ENCODE results near the gene TSPYL6. TPM values are rescaled to one million over a fixed set of nuclear protein-coding genes. Genes with fewer than 3 reads are reported as not detected.

The TSPYL6 gene
- total RNA-seq, 1 experiment from 2014 or later = not detected

DNA sequence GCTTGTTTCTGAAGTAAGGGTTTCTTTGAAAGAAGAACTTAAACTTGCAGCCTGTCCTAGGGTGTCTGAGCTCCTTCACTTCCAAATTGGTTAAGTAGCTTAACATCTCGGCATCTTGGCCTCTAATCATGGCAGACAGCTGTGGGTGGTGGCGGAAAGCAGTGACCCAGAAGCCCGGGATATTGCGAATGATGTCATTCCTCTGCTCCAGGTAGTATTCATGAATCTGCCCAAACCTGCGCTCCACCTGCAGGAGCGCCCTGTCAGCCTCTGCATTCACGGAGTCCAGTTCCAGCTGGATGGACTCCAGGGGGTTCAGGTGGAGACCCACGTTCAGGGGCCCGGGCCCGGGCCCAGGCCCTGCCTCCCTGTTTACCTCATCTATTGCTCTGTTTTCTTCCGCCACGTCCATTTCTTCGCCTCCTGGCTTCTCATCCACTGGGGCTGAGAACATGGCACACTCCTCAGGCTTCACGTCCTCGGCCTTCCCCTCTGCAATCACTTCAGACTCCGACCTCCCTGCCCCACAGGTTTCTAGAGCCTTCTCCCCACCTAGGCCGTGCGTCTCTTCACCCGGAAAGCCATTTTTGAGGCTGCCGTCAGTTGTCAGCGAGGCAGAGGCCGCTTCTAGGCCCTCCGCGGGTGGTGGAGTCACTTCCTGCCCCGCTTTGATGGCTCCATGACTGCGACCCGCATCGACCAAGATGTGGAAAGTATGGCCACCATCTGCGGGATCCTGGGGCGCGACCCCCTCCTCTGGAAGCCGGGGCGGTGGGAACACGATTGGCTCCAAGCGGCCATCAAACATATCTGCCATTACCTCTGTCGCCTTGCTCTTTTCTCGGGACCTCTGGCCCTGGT lies 569 bp downstream of the TSPYL6 start:
- no peak for TF ChIP-seq GTF2I (CRISPR knock-in tag; conservative IDR thresholded peaks at IDR 0.05)
- no peak for TF ChIP-seq RELA (CRISPR knock-in tag; IDR thresholded peaks at IDR 0.05; ENCODE audit: borderline replicate concordance)
- no peak for TF ChIP-seq SMAD4 (CRISPR knock-in tag; IDR thresholded peaks at IDR 0.05)
- no peak for TF ChIP-seq ZNF423 (CRISPR knock-in tag; IDR thresholded peaks at IDR 0.05)
- TF ChIP-seq NR3C1 (CRISPR knock-in tag; conservative IDR thresholded peaks at IDR 0.05; ENCODE audit: low read depth) = no peak
- TF ChIP-seq, protein P1, sequence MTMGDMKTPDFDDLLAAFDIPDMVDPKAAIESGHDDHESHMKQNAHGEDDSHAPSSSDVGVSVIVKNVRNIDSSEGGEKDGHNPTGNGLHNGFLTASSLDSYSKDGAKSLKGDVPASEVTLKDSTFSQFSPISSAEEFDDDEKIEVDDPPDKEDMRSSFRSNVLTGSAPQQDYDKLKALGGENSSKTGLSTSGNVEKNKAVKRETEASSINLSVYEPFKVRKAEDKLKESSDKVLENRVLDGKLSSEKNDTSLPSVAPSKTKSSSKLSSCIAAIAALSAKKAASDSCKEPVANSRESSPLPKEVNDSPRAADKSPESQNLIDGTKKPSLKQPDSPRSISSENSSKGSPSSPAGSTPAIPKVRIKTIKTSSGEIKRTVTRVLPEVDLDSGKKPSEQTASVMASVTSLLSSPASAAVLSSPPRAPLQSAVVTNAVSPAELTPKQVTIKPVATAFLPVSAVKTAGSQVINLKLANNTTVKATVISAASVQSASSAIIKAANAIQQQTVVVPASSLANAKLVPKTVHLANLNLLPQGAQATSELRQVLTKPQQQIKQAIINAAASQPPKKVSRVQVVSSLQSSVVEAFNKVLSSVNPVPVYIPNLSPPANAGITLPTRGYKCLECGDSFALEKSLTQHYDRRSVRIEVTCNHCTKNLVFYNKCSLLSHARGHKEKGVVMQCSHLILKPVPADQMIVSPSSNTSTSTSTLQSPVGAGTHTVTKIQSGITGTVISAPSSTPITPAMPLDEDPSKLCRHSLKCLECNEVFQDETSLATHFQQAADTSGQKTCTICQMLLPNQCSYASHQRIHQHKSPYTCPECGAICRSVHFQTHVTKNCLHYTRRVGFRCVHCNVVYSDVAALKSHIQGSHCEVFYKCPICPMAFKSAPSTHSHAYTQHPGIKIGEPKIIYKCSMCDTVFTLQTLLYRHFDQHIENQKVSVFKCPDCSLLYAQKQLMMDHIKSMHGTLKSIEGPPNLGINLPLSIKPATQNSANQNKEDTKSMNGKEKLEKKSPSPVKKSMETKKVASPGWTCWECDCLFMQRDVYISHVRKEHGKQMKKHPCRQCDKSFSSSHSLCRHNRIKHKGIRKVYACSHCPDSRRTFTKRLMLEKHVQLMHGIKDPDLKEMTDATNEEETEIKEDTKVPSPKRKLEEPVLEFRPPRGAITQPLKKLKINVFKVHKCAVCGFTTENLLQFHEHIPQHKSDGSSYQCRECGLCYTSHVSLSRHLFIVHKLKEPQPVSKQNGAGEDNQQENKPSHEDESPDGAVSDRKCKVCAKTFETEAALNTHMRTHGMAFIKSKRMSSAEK (CRISPR knock-in tag; IDR thresholded peaks at IDR 0.05; ENCODE audit: borderline replicate concordance) = no peak
- TF ChIP-seq, protein P2, sequence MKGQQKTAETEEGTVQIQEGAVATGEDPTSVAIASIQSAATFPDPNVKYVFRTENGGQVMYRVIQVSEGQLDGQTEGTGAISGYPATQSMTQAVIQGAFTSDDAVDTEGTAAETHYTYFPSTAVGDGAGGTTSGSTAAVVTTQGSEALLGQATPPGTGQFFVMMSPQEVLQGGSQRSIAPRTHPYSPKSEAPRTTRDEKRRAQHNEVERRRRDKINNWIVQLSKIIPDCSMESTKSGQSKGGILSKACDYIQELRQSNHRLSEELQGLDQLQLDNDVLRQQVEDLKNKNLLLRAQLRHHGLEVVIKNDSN (CRISPR knock-in tag; IDR thresholded peaks at IDR 0.05) = no peak
- TF ChIP-seq ATF6 (CRISPR knock-in tag; IDR thresholded peaks at IDR 0.05) = no peak
- TF ChIP-seq PREB (CRISPR knock-in tag; IDR thresholded peaks at IDR 0.05; ENCODE audit: borderline replicate concordance) = no peak
- TF ChIP-seq E2F1 (CRISPR knock-in tag; IDR thresholded peaks at IDR 0.05) = no peak
- no peak for TF ChIP-seq ZNF281 (CRISPR knock-in tag; IDR thresholded peaks at IDR 0.05)
- TF ChIP-seq, protein P3, sequence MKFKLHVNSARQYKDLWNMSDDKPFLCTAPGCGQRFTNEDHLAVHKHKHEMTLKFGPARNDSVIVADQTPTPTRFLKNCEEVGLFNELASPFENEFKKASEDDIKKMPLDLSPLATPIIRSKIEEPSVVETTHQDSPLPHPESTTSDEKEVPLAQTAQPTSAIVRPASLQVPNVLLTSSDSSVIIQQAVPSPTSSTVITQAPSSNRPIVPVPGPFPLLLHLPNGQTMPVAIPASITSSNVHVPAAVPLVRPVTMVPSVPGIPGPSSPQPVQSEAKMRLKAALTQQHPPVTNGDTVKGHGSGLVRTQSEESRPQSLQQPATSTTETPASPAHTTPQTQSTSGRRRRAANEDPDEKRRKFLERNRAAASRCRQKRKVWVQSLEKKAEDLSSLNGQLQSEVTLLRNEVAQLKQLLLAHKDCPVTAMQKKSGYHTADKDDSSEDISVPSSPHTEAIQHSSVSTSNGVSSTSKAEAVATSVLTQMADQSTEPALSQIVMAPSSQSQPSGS (CRISPR knock-in tag; IDR thresholded peaks at IDR 0.05; ENCODE audit: borderline replicate concordance, low read depth) = no peak
- no peak for TF ChIP-seq MAX (CRISPR knock-in tag; IDR thresholded peaks at IDR 0.05)
- TF ChIP-seq HMGXB4 (CRISPR knock-in tag; IDR thresholded peaks at IDR 0.05) = no peak
- TF ChIP-seq NR1H2 (CRISPR knock-in tag; IDR thresholded peaks at IDR 0.05) = no peak
- Mint-ChIP-seq H3K27ac (no peak overlapping the region), H3K9me3 (peaks cover 14% of the 10 kb centered on the region), H3K27me3 (ENCODE audit: low read depth) (no peaks in the 10 kb centered on the region; the same call in 1 of the 2 replicates), H3K36me3 (0 out of 2 replicates have a peak, but pooled peaks cover 3% of the 10 kb centered on the region), H3K4me3 (no peak overlapping the region), H3K4me1 (peaks cover 7% of the 10 kb centered on the region)
- ATAC-seq = no peak
- no peak for DNase-seq (ENCODE audit: low spot score)
- ChIA-PET CTCF (no interaction called here), POLR2A (no interaction called here)

Data from WTC11 (cell line).